Activated effector memory CD4-positive, alpha-beta T cell treated with Interleukin-2 at 50 U/mL for 16 hours (primary cell): Measurements from ENCODE around the gene TBC1D10A.

Experiments
- DNase-seq: peaks from one replicate; pipeline ENCODE4 v3.0.0-alpha.2; 2020

The TBC1D10A gene

GRCh38 chr22:30245181-30245984 is 81.4 kb downstream of the TBC1D10A start:
- no peak for DNase-seq

GRCh38 chr22:30244641-30245040 is 82.1 kb downstream of the TBC1D10A start:
- no peak for DNase-seq

GRCh38 chr22:30244066-30244465 is 82.7 kb downstream of the TBC1D10A start:
- no peak for DNase-seq

GRCh38 chr22:30243661-30244060 is 83.1 kb downstream of the TBC1D10A start:
- DNase-seq = no peak
